HG03354 (cell line): ENCODE data around the gene PBRM1.

ENCODE experiments used
- ATAC-seq: cut with Tn5 transposase; IDR thresholded peaks from one replicate; pipeline ENCODE4 v1.9.1; 2021; ENCODE audit warnings: mild to moderate bottlenecking; ENCODE audit not compliant: unreplicated experiment, poor library complexity, severe bottlenecking

Gene PBRM1

GRCh38 chr3:52495777-52496602, 189.7 kb downstream of the PBRM1 start:
- no peak for ATAC-seq
